Caki2 (cell line): ENCODE data around the gene KCTD8. TPM values are rescaled to one million over a fixed set of nuclear protein-coding genes. Genes with fewer than 3 reads are reported as not detected.
"Not testable (repeated sequence)": the region's sequence is repeated elsewhere in the genome, so short reads cannot be mapped to it uniquely, and the experiment has no call there.

Experiments
- DNase-seq: peaks from one replicate; pipeline ENCODE4 v3.0.0-alpha.2; 2015; ENCODE audit warnings: low read depth
- in situ Hi-C: cut with HindIII; loops from 2 replicates; pipeline ENCODE4 v1.10.0; 2016; ENCODE audit warnings: low sequenced_read_pairs, low pct_unique_long_range_greater_than_20kb, mixed read lengths
- total RNA-seq: library from RNA; depleted of rRNA; stranded (reverse); fragments of >200 nt; shearing (Covaris generic); gene quantifications from 2 replicates; pipeline ENCODE4 v1.2.3, GENCODE V29; 2014; ENCODE audit warnings: low replicate concordance

The KCTD8 gene
- total RNA-seq, 1 experiment from 2014 or later = not detected

- in situ Hi-C loops = no loop called here
- no peak for DNase-seq
Observed at GRCh38 chr4:44194365-44194764, 254.2 kb downstream of the KCTD8 start.

- in situ Hi-C loops = no loop called here
- no peak for DNase-seq
Observed at GRCh38 chr4:44186850-44187246, 261.8 kb downstream of the KCTD8 start.

- DNase-seq = no peak
- in situ Hi-C loops = no loop called here
Observed at GRCh38 chr4:44186096-44186849, 262.3 kb downstream of the KCTD8 start.

- DNase-seq, in situ Hi-C loops: not testable (repeated sequence)
Observed at GRCh38 chr4:44181491-44182349, 266.9 kb downstream of the KCTD8 start.

- DNase-seq, in situ Hi-C loops: not testable (repeated sequence)
Observed at GRCh38 chr4:44167766-44168165, 280.8 kb downstream of the KCTD8 start.

- DNase-seq = no peak
Observed at GRCh38 chr4:44165938-44166337, 282.7 kb downstream of the KCTD8 start.

GRCh38 chr4:44162538-44163270 lies 285.9 kb downstream of the KCTD8 start:
- in situ Hi-C loops = no loop called here
- no peak for DNase-seq

More at GRCh38 chr4:44165938-44166337, 282.7 kb downstream of the KCTD8 start:
- in situ Hi-C loops = no loop called here

- in situ Hi-C loops = no loop called here
- DNase-seq = no peak
Observed at GRCh38 chr4:44161756-44162155, 286.9 kb downstream of the KCTD8 start.

- in situ Hi-C loops = no loop called here
- no peak for DNase-seq
Observed at GRCh38 chr4:44160776-44161367, 287.7 kb downstream of the KCTD8 start.

- DNase-seq = no peak
- in situ Hi-C loops = no loop called here
Observed at GRCh38 chr4:44159991-44160390, 288.6 kb downstream of the KCTD8 start.

- in situ Hi-C loops = no loop called here
- DNase-seq = peak; percentile 17
Observed at GRCh38 chr4:44157611-44158277, 290.9 kb downstream of the KCTD8 start.

- no peak for DNase-seq
- in situ Hi-C loops = no loop called here
Observed at GRCh38 chr4:44150091-44150576, 298.5 kb downstream of the KCTD8 start.

GRCh38 chr4:44149282-44149681 lies 299.3 kb downstream of the KCTD8 start:
- no peak for DNase-seq
- in situ Hi-C loops = no loop called here

GRCh38 chr4:44147571-44148075 lies 301.0 kb downstream of the KCTD8 start:
- no peak for DNase-seq
- in situ Hi-C loops = no loop called here

GRCh38 chr4:44146516-44146915 lies 302.1 kb downstream of the KCTD8 start:
- in situ Hi-C loops = no loop called here
- no peak for DNase-seq

GRCh38 chr4:44145868-44146267 lies 302.7 kb downstream of the KCTD8 start:
- DNase-seq = no peak
- in situ Hi-C loops = no loop called here

- in situ Hi-C loops = no loop called here
- DNase-seq = no peak
Observed at GRCh38 chr4:44132526-44132925, 316.1 kb downstream of the KCTD8 start.
